ENCODE measurements around the gene TBC1D1. TPM values are rescaled to one million over a fixed set of nuclear protein-coding genes. Genes with fewer than 3 reads are reported as not detected.
A peak's percentile ranks its signal among the peaks of the same experiment; 100 is the strongest.

Gene TBC1D1
- total RNA-seq, 1 donor from 2014 or later, result 113 TPM

GRCh38 chr4:38091636-38092035, 200.8 kb downstream of the TBC1D1 start:
- H3K27ac Mint-ChIP-seq (ENCODE audit: unreplicated experiment), result no peak overlapping the region
- no peak for DNase-seq (ENCODE audit: low read depth, low spot score)
- H3K27me3 Mint-ChIP-seq (ENCODE audit: low read depth), result no peaks in the 10 kb centered on the region
- H3K36me3 Mint-ChIP-seq (ENCODE audit: low read depth), result peaks cover 13% of the 10 kb centered on the region
- no peaks in the 10 kb centered on the region for H3K4me1 Mint-ChIP-seq
- TF ChIP-seq, protein P1, sequence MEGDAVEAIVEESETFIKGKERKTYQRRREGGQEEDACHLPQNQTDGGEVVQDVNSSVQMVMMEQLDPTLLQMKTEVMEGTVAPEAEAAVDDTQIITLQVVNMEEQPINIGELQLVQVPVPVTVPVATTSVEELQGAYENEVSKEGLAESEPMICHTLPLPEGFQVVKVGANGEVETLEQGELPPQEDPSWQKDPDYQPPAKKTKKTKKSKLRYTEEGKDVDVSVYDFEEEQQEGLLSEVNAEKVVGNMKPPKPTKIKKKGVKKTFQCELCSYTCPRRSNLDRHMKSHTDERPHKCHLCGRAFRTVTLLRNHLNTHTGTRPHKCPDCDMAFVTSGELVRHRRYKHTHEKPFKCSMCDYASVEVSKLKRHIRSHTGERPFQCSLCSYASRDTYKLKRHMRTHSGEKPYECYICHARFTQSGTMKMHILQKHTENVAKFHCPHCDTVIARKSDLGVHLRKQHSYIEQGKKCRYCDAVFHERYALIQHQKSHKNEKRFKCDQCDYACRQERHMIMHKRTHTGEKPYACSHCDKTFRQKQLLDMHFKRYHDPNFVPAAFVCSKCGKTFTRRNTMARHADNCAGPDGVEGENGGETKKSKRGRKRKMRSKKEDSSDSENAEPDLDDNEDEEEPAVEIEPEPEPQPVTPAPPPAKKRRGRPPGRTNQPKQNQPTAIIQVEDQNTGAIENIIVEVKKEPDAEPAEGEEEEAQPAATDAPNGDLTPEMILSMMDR (conservative IDR thresholded peaks at IDR 0.05), result no peak
- peaks cover 2% of the 10 kb centered on the region for H3K9me3 Mint-ChIP-seq
- no peak overlapping the region for H3K4me3 Mint-ChIP-seq

DNA sequence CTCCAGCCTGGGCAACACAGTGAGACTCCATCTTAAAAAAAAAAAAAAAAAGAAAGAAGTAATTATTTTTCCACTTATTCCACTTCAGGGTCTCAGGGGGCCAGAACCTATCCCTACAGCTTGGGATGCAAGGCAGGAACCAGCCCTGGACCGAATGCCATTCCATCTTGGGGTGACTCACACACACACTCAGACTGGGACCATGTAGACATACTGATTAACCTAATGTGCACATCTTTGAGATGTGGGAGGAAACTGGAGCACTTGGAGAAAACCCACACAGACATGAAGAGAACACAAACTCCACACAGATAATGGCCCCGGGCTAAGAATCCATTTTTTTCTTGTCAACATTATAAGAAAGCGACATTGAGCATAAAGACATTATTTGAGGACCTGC, 201.8 kb downstream of the TBC1D1 start:
- H3K4me3 Mint-ChIP-seq, result no peak overlapping the region
- TF ChIP-seq, protein P1 (conservative IDR thresholded peaks at IDR 0.05), result no peak
- H3K36me3 Mint-ChIP-seq (ENCODE audit: low read depth), result peaks cover 13% of the 10 kb centered on the region
- no peaks in the 10 kb centered on the region for H3K27me3 Mint-ChIP-seq (ENCODE audit: low read depth)
- no peaks in the 10 kb centered on the region for H3K4me1 Mint-ChIP-seq
- no peak overlapping the region for H3K27ac Mint-ChIP-seq (ENCODE audit: unreplicated experiment)
- DNase-seq (ENCODE audit: low read depth, low spot score), result no peak
- peaks cover 2% of the 10 kb centered on the region for H3K9me3 Mint-ChIP-seq

DNA sequence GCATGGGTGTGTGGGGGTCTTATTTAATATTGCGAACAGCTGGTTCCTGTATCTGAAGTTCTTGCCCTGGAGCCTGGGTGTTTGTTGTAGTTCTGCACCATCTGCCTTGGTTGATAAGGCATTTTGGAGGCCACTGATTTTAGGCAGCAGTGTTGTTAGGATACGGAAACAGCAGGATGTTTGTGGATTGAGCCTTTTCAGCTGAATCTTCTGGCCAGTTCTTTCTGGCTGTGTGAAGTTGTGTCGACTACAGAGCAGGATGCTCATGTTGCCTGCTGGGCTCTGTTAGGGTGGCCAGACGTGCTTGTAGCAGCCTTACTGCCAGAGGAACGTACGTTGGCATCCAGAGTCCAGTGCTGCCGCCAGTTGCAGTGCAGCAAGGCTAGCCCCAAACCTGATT, 203.5 kb downstream of the TBC1D1 start:
- H3K4me3 Mint-ChIP-seq, result no peak overlapping the region
- no peaks in the 10 kb centered on the region for H3K4me1 Mint-ChIP-seq
- peak overlapping the region; percentile 39 for H3K27ac Mint-ChIP-seq (ENCODE audit: unreplicated experiment)
- no peaks in the 10 kb centered on the region for H3K27me3 Mint-ChIP-seq (ENCODE audit: low read depth)
- DNase-seq (ENCODE audit: low read depth, low spot score), result no peak
- H3K36me3 Mint-ChIP-seq (ENCODE audit: low read depth), result peaks cover 13% of the 10 kb centered on the region
- TF ChIP-seq, protein P1 (conservative IDR thresholded peaks at IDR 0.05), result no peak
- H3K9me3 Mint-ChIP-seq, result peaks cover 2% of the 10 kb centered on the region

DNA sequence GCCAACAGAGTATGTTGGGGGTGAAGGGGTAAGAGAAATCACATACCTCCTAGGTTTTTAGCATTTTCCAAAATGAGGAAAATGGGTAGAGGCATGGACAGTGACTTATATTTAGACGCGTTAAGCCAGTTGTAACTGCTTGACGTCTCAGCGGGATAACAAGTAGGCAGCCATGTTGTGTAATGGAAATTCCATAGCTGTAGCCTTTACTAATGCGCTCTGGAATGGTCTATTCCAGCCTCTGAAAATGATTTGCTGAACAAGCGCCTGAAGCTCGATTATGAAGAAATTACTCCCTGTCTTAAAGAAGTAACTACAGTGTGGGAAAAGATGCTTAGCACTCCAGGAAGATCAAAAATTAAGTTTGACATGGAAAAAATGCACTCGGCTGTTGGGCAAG, 204.8 kb downstream of the TBC1D1 start:
- TF ChIP-seq, protein P1 (conservative IDR thresholded peaks at IDR 0.05), result no peak
- DNase-seq (ENCODE audit: low read depth, low spot score), result no peak
- no peaks in the 10 kb centered on the region for H3K4me1 Mint-ChIP-seq
- peaks cover 13% of the 10 kb centered on the region for H3K36me3 Mint-ChIP-seq (ENCODE audit: low read depth)
- H3K27me3 Mint-ChIP-seq (ENCODE audit: low read depth), result no peaks in the 10 kb centered on the region
- H3K9me3 Mint-ChIP-seq, result peaks cover 2% of the 10 kb centered on the region
- H3K4me3 Mint-ChIP-seq, result no peak overlapping the region
- H3K27ac Mint-ChIP-seq (ENCODE audit: unreplicated experiment), result no peak overlapping the region

GRCh38 chr4:38097818-38098217, 206.9 kb downstream of the TBC1D1 start:
- no peaks in the 10 kb centered on the region for H3K27me3 Mint-ChIP-seq (ENCODE audit: low read depth)

More at GRCh38 chr4:38097818-38098217, 206.9 kb downstream of the TBC1D1 start:
- Mint-ChIP-seq H3K9me3 (peaks cover 2% of the 10 kb centered on the region), H3K27ac (ENCODE audit: unreplicated experiment) (no peak overlapping the region), H3K36me3 (ENCODE audit: low read depth) (peaks cover 11% of the 10 kb centered on the region), H3K4me3 (no peak overlapping the region), H3K4me1 (peaks cover 4% of the 10 kb centered on the region)
- TF ChIP-seq, protein P1 (conservative IDR thresholded peaks at IDR 0.05), result no peak
- no peak for DNase-seq (ENCODE audit: low read depth, low spot score)
